ENCODE data around the gene BBS1.

Gene BBS1

DNA sequence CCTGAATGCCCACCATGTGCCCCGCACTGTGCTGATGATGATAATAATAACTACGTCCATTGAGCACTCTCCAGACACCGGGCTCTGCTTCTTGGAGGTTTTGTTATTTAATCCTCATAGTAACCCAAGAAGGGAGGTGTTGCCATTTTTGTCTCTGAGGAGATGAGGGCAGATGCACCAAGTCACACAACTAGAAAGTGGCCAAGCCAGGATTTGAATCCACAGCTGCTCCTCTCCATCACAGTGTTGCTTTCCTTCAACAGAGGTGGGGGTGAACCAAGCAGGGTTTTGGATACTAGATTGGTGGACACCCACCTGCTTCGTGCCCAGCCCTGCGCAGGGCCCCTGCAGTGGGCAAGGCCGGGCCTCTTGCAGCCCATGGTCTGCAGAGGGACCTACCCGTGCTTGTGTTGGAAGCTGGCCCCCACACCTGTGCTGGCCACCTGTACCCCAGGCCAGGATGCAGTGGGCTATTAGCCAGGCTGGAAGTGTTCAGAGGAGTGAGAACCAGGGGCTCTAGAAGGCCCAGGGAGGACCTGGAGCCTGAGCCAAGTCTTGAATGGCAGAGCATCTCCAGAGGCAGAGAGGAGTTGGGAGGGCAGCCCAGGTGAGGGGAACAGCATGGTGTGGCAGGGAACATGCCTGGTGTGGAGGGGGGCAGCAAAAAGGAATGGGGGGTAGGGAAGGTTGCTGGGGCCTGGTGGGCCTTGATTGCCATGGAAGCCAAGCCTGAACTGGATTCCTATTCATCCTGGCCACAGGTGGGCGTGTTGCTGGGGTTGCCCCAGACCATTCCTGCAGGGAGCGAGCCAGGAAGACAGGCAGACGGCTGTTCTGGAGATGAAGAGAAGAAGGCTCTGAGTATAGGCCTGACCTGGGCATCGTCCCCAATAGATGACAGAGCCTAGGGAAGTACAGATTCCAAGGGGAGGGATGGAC lies 32.9 kb upstream of the BBS1 start:
- DNase-seq (ENCODE audit: low read depth, low spot score): no peak

DNA sequence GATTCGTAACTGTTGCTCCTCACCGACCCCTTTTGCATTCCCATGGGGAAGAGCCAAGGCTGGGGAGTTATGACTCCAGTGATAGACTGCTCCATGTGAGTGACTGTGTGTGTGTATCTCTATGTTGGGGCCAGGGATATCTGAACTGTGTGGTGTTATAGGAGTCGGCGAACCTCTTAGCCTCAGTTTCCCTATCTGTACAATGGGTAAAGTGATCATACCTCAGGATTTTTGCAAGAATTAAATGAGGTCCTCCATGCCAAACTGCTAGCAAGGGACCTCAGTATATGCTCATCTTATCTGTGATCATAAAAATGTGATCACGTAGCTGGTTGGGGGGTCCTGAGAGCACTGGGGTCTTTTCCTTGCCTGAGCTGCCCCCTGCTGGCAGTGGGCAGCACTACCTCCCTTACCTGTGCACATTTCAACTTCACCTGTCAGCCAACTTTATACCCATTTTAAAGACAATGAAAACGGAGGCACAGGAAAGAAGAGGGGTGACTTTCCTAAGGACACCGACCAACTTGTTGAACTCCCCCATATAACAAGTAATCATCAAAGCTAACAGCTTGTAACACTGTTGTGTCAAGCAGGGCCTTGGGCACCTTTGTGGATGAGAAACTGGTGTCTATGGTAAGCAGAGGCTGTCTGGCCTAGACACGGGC lies 31.6 kb upstream of the BBS1 start:
- peak; percentile 38 for DNase-seq (ENCODE audit: low read depth, low spot score)

DNA sequence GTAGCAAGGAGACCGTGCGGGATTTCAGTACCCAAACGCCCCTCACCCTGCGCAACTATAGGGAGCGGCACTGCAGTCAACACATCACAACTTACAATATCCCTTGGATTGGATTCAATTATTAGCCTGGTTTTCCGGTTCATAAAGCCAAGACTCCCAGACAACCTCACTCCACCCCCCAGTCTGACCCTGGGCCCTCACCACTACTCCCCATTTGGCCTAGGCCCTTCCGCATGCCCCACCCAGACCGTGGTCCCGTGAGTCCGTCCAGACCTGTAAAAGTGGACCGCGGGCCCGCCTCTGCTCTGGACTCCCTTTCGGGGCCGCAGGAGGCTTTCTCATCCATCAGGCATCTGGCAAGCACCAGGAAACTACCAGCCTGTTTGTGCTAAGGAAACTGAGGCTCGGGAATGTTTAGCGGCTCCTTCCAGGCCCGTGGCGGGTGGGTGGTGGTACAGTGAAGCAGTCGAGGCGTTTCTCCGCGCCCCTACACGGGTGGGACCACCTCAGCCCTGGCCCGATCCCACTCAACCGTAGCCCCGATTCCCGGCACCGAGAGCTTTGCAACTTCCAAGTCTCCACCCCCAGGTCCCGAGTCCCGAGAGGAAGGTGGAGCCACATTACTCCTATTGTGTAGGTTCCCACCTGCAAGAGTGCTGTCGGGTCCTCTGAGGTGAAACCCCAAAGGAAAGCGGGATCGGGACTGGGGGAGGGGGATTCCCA lies 30.9 kb upstream of the BBS1 start:
- DNase-seq (ENCODE audit: low read depth, low spot score): peak; percentile 58

DNA sequence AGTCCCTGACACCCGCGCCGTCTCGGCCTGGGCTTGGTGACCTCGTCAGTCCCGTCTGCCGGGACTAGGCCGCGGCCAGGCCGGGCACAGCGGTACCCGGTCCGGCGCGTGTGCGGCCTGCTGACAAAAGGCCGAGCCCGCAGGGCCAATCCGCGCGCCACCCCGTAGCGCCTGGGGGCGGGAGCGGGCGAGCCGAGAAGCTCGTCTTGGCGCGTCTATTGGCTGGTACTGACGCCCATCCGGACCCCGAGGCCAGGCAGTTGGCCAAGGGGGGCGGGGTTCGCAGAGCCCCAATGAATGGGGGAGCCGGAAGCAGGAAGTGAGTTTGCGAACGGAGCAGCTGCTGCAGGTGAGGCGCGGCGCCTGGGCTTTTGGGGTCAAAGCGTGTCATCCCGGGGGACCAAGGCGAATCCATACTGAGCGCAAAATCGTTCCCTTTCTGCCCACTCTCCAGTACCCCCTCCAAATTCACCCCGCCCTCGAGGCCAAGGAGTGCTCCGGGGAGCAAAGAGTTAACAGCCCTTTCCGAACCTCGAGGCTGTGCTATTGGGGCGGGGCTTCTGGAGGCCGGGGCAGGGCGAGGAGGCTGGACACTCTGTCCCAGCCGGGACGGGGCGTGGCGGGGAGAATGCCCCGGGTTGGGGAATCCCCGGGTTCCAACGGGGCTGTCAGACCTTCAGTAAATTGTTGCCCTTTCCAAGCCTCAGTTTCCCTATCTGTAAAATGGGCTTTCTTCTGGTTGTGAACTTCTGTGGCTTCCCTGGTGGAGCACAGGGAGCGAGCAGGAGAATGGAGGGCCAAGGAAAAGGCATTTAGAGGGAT lies 30.1 kb upstream of the BBS1 start, which contains the start of gene DPP3:
Gene DPP3, plus strand, starts transcription at position 318 of the 822 bp plus-strand sequence. CDS start 1,767 bp downstream, outside the sequence.
- DNase-seq (ENCODE audit: low read depth, low spot score): peak; percentile 99

DNA sequence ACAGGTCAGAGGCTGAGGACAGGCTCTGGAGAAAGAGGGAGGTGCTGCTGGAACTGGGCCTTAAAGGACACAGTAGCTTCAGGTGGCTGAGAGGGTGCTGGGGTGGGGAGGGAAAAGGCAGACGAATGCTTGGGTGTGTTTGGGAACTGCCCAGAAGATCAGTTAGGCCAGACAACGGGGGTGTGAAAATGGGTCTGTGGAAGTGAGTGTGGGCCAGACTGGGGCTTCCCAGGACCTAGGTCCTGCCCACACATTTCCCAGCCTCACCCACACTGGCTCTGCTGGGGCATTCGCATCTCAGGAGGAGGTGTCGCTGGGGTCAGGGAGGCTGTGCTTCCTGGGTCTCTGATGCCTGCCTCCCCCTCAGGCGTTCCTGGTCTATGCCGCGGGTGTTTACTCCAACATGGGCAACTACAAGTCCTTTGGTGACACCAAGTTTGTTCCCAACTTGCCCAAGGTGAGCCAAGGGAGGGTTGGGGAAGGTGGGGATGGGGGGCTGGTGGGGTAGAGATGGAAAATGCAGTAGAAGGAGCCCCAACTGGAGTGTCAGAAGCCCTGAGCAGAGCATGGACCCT lies 25.5 kb upstream of the BBS1 start:
- no peak for DNase-seq (ENCODE audit: low read depth, low spot score)

DNA sequence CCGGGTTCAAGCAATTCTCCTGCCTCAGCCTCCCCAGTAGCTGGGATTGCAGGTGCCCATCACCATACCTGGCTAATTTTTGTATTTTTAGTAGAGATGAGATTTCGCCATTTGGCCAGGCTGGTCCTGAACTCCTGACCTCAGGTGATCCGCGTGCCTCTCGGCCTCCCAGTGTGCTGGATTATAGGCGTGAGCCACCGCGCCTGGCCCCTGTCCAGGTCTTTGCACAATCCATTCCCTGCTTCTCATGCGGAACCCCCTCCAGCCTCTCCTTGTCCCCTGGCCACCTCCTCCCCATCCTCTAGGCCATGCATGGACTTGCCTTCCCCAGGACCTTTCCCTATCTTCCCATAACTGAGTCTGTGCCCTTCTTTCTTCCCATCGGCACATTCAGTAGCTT lies 21.5 kb upstream of the BBS1 start:
- DNase-seq (ENCODE audit: low read depth, low spot score): no peak

DNA sequence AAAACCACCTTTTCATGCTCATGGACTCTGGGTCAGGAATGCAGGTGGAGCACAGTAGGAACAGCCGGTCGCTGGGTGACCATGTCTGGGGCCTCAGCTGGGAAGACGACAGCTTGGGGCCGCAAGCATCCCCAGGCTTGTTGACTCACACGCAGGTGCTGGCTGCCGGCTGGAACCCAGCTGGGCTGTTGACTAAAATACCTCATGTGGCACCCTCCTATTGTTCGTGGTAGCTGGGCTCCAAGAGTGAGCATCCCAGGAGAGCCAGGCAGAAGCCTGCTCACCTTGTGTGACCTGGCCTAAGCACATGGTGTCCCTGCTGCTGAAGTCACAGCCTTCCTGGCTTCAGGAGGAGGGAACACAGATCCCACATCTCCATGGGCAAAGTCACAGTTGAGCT lies 20.8 kb upstream of the BBS1 start:
- DNase-seq (ENCODE audit: low read depth, low spot score): no peak

DNA sequence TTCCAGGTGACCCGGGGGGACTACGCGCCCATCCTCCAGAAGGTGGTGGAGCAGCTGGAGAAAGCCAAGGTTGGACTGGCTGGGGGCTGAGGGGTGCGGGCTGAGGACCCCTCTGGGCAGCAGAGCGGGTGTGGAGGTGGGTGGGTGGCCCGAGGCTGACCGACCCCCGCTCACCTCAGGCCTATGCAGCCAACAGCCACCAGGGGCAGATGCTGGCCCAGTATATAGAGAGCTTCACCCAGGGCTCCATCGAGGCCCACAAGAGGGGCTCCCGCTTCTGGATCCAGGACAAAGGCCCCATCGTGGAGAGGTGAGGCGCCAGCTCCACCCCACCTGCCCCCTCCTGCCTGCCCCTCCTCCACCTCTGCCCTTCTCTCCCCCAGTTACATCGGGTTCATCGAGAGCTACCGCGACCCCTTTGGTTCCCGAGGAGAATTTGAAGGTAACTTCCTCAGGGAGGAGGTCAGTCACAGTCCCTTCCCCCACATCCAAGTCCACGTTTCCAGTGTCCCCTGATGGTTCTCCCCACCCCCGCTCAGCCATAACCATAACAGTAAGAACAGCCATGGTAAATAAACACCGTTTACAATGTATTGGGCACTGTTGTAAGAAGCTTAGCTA lies 19.0 kb upstream of the BBS1 start:
- no peak for DNase-seq (ENCODE audit: low read depth, low spot score)

DNA sequence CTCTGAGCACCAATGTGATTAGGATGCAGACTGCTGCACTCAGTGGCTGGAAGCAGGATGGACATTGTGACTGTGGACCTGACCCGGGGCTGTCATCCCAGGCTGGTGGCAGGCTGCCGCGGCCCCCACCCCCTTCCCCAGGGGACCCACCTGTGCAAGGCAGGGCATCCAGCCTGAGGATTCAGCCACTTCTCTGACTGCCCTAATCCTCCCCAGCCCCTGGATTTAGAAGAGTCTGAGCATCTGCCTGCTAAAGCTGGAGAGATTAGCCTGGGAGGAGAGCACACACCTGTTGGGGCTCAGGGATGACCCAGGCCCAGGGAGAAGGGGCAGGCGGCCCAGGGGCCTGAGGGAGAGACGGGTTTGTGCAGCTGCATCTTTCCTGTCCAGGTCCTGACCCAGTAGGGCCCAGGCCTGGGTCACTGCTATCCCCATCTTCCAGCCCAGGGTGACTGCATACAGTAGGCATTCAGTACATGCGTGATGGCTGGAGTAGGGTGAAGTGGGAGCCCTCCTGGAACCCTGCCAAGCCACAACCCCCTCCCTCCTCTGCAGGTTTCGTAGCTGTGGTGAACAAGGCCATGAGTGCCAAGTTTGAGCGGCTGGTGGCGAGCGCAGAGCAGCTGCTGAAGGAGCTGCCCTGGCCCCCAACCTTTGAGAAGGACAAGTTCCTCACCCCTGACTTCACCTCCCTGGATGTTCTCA lies 18.1 kb upstream of the BBS1 start:
- peak; percentile 77 for DNase-seq (ENCODE audit: low read depth, low spot score)

DNA sequence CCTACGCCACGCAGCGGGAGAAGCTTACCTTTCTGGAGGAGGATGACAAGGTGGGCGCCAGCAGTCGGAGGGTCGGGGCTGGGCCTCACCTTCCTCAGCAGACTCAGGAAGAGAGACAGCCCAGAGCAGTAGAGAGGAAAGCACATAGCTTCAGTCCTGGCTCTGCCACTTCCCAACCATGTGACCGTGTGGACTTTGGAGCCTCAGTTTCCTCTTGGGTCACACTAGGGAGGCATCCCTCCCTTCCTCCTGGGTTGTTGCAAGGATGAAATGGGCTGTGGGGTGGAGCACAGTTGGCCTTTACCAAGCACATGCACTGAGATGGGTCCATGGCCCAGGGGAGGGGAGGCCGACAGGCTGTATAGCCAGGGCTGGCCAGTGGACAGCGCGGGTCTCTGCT lies 17.3 kb upstream of the BBS1 start:
- DNase-seq (ENCODE audit: low read depth, low spot score): no peak

DNA sequence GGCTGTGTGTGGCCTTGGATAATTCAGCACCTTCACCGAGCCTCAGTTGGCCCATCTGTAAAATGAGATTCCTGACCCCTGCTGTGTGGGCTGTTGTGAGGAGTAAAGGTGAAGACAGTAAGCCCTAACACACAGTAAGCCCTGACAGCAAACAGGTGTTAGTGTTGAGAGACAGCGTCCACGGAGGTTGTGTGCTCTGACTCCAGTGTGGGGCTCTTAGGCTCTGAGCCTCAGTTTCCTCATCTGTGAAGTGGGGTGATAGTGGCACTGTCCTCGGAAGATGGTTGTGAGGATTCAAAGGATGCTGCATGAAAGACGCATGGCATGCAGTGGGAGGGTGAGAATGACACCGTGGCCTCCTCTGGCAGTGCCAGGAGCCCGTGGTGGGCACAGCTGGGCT lies 16.0 kb upstream of the BBS1 start:
- DNase-seq (ENCODE audit: low read depth, low spot score): no peak

DNA sequence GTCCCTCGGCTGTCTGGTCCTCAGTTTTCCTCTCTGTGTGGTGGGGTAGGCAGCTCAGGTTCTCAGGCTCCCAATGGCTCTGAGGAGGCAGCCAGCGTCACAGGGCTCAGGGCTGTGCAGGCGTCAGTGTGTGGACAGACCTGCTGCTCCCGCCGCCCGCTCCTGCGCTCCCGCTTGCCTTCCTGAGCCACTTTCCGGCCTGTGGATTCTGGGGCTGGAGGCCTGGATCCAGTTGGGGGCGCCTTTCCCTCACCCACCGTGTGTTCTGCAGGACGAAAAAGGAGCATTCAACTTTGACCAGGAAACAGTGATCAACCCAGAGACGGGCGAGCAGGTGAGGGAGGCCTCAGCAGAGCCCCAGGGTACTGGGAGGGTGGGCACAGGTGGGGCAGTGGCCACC lies 15.5 kb upstream of the BBS1 start:
- DNase-seq (ENCODE audit: low read depth, low spot score): no peak

DNA sequence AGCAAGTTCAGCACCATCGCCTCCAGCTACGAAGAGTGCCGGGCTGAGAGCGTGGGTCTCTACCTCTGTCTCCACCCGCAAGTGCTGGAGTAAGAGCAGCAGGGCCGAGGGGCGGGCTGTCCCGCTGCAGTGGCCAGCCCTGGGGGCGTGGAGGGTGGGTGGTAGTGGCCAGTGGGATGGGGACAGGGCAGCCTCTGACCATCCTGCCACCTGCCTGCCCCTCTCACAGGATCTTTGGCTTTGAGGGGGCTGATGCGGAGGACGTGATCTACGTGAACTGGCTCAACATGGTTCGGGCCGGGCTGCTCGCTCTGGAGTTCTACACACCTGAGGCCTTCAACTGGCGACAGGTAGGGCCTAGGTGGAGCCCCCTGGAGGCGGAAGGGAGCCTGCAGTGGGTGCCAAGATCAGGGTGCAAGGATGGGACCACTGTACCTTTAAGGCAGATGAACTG lies 15.0 kb upstream of the BBS1 start:
- DNase-seq (ENCODE audit: low read depth, low spot score): no peak

DNA sequence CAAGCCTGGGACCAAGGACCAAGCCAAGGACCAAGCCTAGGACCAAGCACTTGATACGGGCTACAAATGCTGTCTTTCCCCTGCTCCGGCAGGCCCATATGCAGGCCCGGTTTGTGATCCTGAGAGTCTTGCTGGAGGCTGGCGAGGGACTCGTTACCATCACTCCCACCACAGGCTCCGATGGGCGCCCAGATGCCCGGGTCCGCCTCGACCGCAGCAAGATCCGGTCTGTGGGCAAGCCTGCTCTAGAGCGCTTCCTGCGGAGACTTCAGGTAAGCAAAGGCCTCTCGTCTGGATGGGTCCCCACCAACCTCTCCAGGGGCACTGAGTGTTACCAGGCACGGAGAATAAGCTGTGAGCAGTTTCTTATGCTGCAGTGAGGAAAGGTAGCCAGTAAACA lies 13.2 kb upstream of the BBS1 start:
- no peak for DNase-seq (ENCODE audit: low read depth, low spot score)

DNA sequence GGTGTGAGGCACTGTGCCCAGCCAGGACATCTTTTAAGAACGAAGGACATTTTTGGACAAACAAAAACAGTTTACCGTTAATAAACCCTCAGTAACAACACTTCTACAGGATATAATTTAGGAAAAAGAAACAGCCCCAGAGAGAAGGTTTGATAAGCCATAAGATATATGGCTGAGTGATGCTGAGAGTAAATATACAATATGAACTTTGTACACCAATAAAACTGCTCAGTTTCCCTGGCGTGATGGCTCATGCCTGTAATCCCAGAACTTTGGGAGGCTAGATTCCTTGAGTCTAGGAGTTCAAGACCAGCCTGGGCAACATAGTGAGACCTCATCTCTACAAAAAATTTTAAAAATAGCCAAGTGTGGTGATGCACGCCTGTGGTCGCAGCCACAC lies 11.9 kb upstream of the BBS1 start:
- DNase-seq (ENCODE audit: low read depth, low spot score): no peak

DNA sequence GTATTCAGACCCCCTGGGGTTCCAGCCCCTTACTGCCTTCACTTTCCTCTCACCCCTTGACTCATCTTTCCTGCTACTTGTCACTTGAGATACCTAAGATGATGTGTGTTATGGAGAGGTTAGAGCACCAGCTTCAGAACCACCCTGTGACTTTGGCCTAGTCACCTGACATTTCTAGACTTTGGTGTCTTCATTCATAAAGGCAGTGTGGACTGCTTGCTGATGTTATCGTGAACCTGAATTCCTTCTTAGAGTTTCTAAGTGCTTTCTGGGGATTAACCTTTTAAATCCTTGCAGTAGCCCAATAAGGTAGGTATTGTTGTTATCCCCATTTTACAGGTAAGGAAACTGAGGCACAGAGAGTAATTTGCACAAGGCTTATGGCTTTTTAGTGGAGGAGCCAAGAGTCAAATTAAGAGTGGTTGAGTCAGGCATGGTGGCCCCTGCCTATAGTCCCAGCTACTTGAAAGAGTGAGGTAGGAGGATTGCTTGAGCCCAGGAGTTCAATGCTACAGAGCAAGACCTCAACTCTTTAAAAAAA lies 5.1 kb upstream of the BBS1 start:
- DNase-seq (ENCODE audit: low read depth, low spot score): no peak

DNA sequence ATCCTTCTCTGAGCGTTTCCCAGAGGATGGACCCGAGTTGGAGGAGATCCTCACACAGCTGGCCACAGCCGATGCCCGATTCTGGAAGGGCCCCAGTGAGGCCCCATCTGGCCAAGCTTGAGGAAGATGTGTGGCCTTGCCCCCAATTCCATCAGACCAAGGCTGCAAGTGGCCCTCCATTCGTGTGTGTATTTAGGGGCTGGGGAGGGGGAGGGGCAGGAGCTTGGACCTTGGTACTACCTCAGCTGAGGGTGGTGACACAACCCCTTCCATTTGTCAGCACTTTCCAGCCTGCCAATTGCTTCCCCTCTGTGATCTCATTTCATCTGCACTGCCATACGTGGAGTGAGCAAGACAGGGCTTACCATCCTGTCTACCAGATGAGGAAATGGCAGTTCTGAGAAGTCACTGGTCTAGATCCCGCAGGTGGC lies 1.3 kb upstream of the BBS1 start:
- no peak for DNase-seq (ENCODE audit: low read depth, low spot score)

DNA sequence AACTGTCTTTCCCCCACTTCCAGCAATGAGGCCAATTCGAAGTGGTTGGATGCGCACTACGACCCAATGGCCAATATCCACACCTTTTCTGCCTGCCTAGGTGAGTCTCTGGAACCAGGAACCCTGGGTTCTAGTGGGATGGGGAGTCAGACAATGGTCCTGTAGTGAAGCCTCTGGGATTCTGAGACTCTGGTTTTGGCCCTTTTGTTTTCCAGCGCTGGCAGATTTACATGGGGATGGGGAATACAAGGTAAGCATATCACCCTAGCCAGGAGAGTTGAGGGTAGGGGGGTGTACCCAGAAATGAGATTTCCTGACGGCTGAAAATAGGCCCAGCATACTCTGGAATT lies 530 bp downstream of the BBS1 start:
- DNase-seq (ENCODE audit: low read depth, low spot score): no peak

DNA sequence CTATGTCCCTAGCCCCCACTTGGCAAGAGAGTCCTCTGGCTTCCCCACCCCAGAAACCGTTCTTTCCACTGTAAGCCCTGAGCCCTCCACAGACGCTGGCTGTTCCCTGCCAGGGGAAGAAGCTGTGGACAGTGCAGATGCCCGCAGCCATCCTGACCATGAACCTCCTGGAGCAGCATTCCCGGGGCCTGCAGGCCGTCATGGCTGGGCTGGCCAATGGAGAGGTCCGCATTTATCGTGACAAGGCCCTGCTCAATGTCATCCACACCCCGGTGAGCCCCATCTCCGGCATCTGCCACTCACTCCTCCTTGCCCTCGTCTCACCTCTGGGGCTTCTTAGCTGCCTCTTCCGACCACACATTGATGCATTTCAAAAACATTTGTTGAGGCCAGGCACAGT lies 13.2 kb downstream of the BBS1 start:
- no peak for DNase-seq (ENCODE audit: low read depth, low spot score)
